Subcutaneous adipose tissue (tissue), 4 donors: ENCODE results near the gene SHMT2. TPM values are rescaled to one million over a fixed set of nuclear protein-coding genes. Genes with fewer than 3 reads are reported as not detected.

Experiments used
- CTCF ChIP-seq: fragments of 450-650 bp; IDR thresholded peaks from one replicate; pipeline ENCODE4 v1.5.1; 2016; ENCODE audit warnings: low read depth, mild to moderate bottlenecking, control low read depth, antibody characterized with exemption, moderate library complexity
- total RNA-seq, 4 donors: library from RNA; depleted of rRNA; stranded (reverse); fragments of >200 nt; gene quantifications; one replicate each; pipeline ENCODE4 v1.1.0, GENCODE V29; 2016

Gene SHMT2
- total RNA-seq, 4 donors from 2014 or later = 19.1 to 41.6 (median 32.7) TPM

GRCh38 chr12:57203791-57204190 lies 25.7 kb upstream of the SHMT2 start:
- TF ChIP-seq CTCF = no peak

- TF ChIP-seq CTCF = no peak
Measured at GRCh38 chr12:57204454-57204853, 25.1 kb upstream of the SHMT2 start.

- TF ChIP-seq CTCF = no peak
Measured at GRCh38 chr12:57205186-57205585, 24.3 kb upstream of the SHMT2 start.

- no peak for TF ChIP-seq CTCF
Measured at GRCh38 chr12:57205931-57206330, 23.6 kb upstream of the SHMT2 start.

- TF ChIP-seq CTCF = no peak
Measured at GRCh38 chr12:57207731-57208630, 21.5 kb upstream of the SHMT2 start.

GRCh38 chr12:57208631-57209282 lies 20.8 kb upstream of the SHMT2 start:
- TF ChIP-seq CTCF = no peak

GRCh38 chr12:57209916-57210315 lies 19.6 kb upstream of the SHMT2 start:
- no peak for TF ChIP-seq CTCF
